ENCODE data around the gene GORAB.

The GORAB gene

DNA sequence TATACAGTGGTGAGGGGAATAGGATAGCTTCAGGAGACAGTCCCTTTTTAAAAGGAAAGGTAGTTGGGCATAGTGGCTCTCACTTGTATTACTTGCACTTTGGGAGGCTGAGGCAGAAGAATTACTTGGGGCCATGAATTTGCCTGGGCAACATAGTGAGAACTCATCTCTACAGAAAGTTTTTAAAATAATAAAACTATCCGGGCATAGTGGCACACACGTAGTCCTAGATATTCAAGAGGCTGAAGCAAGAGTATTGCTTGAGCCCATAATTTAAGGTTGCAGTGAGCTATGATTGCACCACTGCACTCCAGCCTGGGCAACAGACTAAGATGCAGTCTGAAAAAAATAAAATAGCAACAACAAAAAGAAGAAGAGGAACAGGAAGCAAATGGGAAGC is 27.2 kb downstream of the GORAB start:
- no peak overlapping the region for H3K27ac ChIP-seq (ENCODE audit: low read depth in 2 of 2, low read length in 2 of 2)
- no peak overlapping the region for H3K4me3 ChIP-seq (ENCODE audit: low read length in 2 of 2)
- no peak overlapping the region for H3K9ac ChIP-seq (ENCODE audit: low read depth in 1 of 2, low read length in 2 of 2)
- H3K27me3 ChIP-seq (ENCODE audit: control insufficient read depth in 2 of 2, insufficient read depth in 2 of 2, low read length in 2 of 2) = no peaks in the 10 kb centered on the region
- H3K36me3 ChIP-seq (ENCODE audit: control insufficient read depth in 2 of 2, insufficient read depth in 2 of 2, low read length in 2 of 2) = no peaks in the 10 kb centered on the region
- peaks cover 0 to 4% of the 10 kb centered on the region in 2 donors for H3K4me1 ChIP-seq (ENCODE audit: control insufficient read depth in 2 of 2, insufficient read depth in 2 of 2, low read length in 2 of 2)
- H3K9me3 ChIP-seq (ENCODE audit: control insufficient read depth in 2 of 2, low read length in 2 of 2) = no peaks in the 10 kb centered on the region

DNA sequence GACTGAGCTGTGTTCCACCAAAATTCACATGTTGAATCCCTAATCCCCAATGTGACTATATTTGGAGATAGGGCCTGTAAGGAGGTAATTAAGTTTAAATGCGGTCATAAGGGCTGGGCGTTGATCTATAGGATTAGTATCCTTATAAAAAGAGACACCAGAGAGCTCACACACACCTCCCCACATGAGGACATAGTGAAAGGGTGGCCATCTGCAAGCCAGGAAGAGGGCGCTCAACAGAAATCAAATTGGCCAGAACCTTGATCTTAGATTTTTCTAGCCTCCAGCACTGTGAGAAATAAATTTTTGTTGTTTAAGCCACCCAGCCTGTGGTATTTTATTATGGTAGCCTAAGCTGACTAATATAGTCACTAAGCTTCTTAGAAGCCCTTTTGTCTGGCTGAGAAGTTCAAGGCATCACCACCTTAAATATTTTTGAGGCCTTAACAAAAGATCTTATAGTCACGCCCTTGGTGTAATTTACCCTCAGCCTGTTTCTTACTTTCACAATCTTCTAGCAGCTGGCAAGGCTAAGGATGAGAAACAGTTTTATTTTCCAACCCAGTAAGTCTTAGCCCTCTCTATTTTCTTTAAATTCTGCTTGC is 28.8 kb downstream of the GORAB start:
- Histone ChIP-seq H3K9ac (ENCODE audit: low read depth in 1 of 2, low read length in 2 of 2) (no peak overlapping the region), H3K36me3 (ENCODE audit: control insufficient read depth in 2 of 2, insufficient read depth in 2 of 2, low read length in 2 of 2) (no peaks in the 10 kb centered on the region), H3K27ac (ENCODE audit: low read depth in 2 of 2, low read length in 2 of 2) (no peak overlapping the region), H3K9me3 (ENCODE audit: control insufficient read depth in 2 of 2, low read length in 2 of 2) (no peaks in the 10 kb centered on the region), H3K4me3 (ENCODE audit: low read length in 2 of 2) (no peak overlapping the region), H3K27me3 (ENCODE audit: control insufficient read depth in 2 of 2, insufficient read depth in 2 of 2, low read length in 2 of 2) (no peaks in the 10 kb centered on the region), H3K4me1 (ENCODE audit: control insufficient read depth in 2 of 2, insufficient read depth in 2 of 2, low read length in 2 of 2) (peaks cover 0 to 4% of the 10 kb centered on the region in 2 donors)

DNA sequence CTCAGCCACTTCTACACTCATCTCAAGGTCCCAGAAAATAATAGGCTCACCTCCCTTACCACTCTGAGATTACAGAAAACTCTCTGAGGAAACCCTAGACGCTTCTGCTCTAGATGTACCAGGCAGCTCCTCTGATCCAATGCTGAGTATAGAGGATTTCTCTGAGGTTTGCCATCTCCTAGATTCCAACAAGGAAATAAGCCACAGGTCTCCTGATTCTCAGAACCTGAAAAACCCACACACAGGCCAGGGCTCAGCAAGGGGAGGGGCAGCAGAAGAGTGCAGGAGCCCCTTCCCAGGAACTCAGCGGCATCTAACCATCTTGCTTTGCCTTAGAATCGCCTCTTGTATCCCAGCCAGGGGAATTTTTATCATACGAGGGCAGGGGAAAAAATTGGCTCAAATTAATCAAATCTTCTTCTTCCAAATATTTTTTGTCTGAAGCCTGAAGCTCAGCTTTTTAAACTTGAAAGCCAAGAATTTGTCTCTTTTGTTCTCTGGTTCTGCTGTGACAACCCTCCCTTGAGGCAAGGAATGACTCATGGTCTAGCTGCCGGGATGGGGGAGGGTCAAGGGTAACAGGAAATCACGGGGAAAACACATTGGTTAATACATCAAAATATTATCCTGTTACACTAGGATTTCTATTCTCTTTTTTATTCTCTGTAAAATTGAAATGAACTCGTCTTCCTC is 30.8 kb downstream of the GORAB start:
- H3K4me3 ChIP-seq (ENCODE audit: low read length in 2 of 2) = no peak overlapping the region
- no peak overlapping the region for H3K27ac ChIP-seq (ENCODE audit: low read depth in 2 of 2, low read length in 2 of 2)
- H3K9me3 ChIP-seq (ENCODE audit: control insufficient read depth in 2 of 2, low read length in 2 of 2) = no peaks in the 10 kb centered on the region
- H3K9ac ChIP-seq (ENCODE audit: low read depth in 1 of 2, low read length in 2 of 2) = no peak overlapping the region
- H3K36me3 ChIP-seq (ENCODE audit: control insufficient read depth in 2 of 2, insufficient read depth in 2 of 2, low read length in 2 of 2) = no peaks in the 10 kb centered on the region
- H3K4me1 ChIP-seq (ENCODE audit: control insufficient read depth in 2 of 2, insufficient read depth in 2 of 2, low read length in 2 of 2) = peaks cover 0 to under 1% of the 10 kb centered on the region in 2 donors
- no peaks in the 10 kb centered on the region for H3K27me3 ChIP-seq (ENCODE audit: control insufficient read depth in 2 of 2, insufficient read depth in 2 of 2, low read length in 2 of 2)

DNA sequence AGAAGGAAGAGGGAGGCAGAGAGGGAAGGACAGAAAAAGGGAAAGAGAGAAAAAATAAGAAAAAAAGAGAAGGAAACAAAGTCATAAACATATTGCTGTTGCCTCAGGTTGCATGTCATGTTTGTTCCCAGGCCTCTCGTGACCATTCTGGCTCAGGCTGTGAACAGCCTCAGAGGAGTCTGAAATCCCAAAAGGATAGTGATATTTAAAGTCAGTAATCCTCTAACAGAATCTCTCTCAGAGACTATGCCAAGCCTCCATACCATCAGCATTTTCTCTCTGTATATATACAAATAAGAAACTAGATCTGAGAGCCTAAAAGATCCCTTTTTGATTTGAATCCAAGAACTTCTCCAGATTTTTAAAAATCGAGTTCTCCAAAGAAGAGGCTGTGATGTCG is 35.2 kb downstream of the GORAB start:
- no peaks in the 10 kb centered on the region for H3K27me3 ChIP-seq (ENCODE audit: control insufficient read depth in 2 of 2, insufficient read depth in 2 of 2, low read length in 2 of 2)
- no peak overlapping the region for H3K27ac ChIP-seq (ENCODE audit: low read depth in 2 of 2, low read length in 2 of 2)
- H3K36me3 ChIP-seq (ENCODE audit: control insufficient read depth in 2 of 2, insufficient read depth in 2 of 2, low read length in 2 of 2) = no peaks in the 10 kb centered on the region
- no peaks in the 10 kb centered on the region for H3K4me1 ChIP-seq (ENCODE audit: control insufficient read depth in 2 of 2, insufficient read depth in 2 of 2, low read length in 2 of 2)
- no peaks in the 10 kb centered on the region for H3K9me3 ChIP-seq (ENCODE audit: control insufficient read depth in 2 of 2, low read length in 2 of 2)
- no peak overlapping the region for H3K9ac ChIP-seq (ENCODE audit: low read depth in 1 of 2, low read length in 2 of 2)
- H3K4me3 ChIP-seq (ENCODE audit: low read length in 2 of 2) = no peak overlapping the region

DNA sequence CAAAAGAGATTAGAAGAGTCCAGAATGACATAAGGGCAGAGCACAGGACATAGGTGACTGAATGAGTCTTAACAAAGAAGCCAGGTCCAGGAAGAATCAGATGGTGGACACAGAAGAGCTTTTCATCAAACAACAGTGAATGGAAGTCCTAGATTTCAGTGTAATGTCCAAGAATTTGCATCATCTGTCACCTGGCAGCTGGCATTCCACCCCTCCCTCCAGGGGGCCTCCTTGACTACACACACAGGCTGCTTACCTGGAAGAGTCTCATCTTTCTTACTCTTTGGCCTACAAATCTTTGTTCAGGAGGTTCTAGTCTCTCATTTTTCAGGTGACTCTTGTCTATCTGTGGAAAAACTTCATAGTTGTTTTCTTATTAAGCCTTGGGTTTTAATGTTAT is 36.2 kb downstream of the GORAB start:
- H3K4me3 ChIP-seq (ENCODE audit: low read length in 2 of 2) = no peak overlapping the region
- H3K4me1 ChIP-seq (ENCODE audit: control insufficient read depth in 2 of 2, insufficient read depth in 2 of 2, low read length in 2 of 2) = no peaks in the 10 kb centered on the region
- no peak overlapping the region for H3K9ac ChIP-seq (ENCODE audit: low read depth in 1 of 2, low read length in 2 of 2)
- no peaks in the 10 kb centered on the region for H3K9me3 ChIP-seq (ENCODE audit: control insufficient read depth in 2 of 2, low read length in 2 of 2)
- H3K27ac ChIP-seq (ENCODE audit: low read depth in 2 of 2, low read length in 2 of 2) = no peak overlapping the region
- no peaks in the 10 kb centered on the region for H3K27me3 ChIP-seq (ENCODE audit: control insufficient read depth in 2 of 2, insufficient read depth in 2 of 2, low read length in 2 of 2)
- H3K36me3 ChIP-seq (ENCODE audit: control insufficient read depth in 2 of 2, insufficient read depth in 2 of 2, low read length in 2 of 2) = no peaks in the 10 kb centered on the region

DNA sequence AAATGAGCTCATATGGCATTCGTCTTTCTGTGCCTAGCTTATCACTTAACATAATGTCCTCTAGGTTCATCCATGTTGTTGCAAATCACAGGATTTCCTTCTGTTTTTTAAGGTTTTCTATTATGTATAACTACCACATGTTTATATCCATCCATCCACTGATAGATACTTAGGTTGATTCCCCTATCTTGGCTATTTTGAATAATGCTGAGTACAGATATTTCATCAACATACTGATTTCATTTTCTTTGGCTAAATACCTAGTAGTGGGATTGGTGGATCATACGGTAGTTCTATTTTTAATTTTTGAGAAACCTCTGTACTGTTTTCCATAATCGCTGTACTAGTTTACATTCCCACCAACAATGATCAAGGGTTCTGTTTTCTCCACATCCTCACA is 45.0 kb downstream of the GORAB start:
- Histone ChIP-seq H3K27ac (ENCODE audit: low read depth in 2 of 2, low read length in 2 of 2) (no peak overlapping the region), H3K9ac (ENCODE audit: low read depth in 1 of 2, low read length in 2 of 2) (no peak overlapping the region), H3K9me3 (ENCODE audit: control insufficient read depth in 2 of 2, low read length in 2 of 2) (no peaks in the 10 kb centered on the region), H3K4me3 (ENCODE audit: low read length in 2 of 2) (no peak overlapping the region), H3K36me3 (ENCODE audit: control insufficient read depth in 2 of 2, insufficient read depth in 2 of 2, low read length in 2 of 2) (no peaks in the 10 kb centered on the region), H3K4me1 (ENCODE audit: control insufficient read depth in 2 of 2, insufficient read depth in 2 of 2, low read length in 2 of 2) (no peaks in the 10 kb centered on the region), H3K27me3 (ENCODE audit: control insufficient read depth in 2 of 2, insufficient read depth in 2 of 2, low read length in 2 of 2) (no peaks in the 10 kb centered on the region)

DNA sequence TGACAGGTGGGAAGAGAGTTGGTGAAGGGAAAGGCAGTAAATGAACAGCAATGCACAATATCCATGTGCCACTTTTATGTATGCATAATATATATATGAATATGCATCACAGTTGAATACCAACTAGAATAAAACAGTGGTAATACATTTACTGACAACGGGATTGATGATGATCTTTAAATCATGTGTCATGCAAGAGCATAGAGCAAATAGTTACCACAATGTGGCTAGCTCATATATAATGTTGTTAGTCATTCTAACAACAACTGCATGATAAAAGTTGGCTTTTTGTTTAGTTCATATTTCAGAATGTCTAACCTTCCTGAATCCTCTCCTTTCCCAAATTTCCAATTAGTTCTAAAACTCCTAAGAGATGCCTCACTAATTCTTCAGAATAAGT is 46.4 kb downstream of the GORAB start:
- H3K4me1 ChIP-seq (ENCODE audit: control insufficient read depth in 2 of 2, insufficient read depth in 2 of 2, low read length in 2 of 2) = no peaks in the 10 kb centered on the region
- no peaks in the 10 kb centered on the region for H3K27me3 ChIP-seq (ENCODE audit: control insufficient read depth in 2 of 2, insufficient read depth in 2 of 2, low read length in 2 of 2)
- no peaks in the 10 kb centered on the region for H3K36me3 ChIP-seq (ENCODE audit: control insufficient read depth in 2 of 2, insufficient read depth in 2 of 2, low read length in 2 of 2)
- no peaks in the 10 kb centered on the region for H3K9me3 ChIP-seq (ENCODE audit: control insufficient read depth in 2 of 2, low read length in 2 of 2)
- no peak overlapping the region for H3K27ac ChIP-seq (ENCODE audit: low read depth in 2 of 2, low read length in 2 of 2)
- no peak overlapping the region for H3K9ac ChIP-seq (ENCODE audit: low read depth in 1 of 2, low read length in 2 of 2)
- H3K4me3 ChIP-seq (ENCODE audit: low read length in 2 of 2) = no peak overlapping the region

DNA sequence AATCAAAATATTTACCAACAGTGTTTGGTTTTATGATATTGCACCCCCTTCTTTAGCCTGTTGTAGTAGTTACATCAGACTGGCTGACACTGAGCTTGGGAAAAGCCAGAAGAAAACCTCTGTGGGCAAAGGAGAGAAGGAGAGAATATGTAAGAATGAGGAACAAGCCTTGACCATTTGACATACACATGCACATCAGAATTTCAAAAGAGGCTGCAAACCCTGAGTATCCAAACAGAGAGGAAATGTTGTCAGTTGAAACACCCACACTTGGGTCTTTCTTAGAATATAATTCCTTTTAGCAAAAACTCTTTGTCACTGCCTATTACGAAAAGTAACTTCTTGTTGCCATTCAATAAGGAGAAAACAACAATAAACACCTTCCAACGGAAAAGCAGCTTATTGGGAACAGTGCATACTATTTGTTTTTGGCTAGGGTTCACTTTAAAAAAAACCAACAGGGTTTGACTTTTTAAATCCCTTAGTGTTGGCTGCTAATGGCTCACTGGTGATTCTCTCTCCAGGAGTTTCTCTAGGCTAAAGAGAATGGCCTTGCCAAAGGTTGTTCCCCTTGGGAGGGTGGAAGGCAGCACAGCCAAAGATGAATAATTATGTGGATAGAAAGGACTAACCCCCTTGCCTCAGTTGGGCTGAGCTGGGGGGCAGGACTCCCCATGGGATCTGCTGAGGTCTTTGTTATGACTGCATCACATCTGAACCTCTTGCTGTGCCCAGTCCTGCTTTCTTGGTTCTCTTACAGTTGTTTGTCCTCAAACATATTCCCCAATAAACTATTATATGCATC is 48.9 kb downstream of the GORAB start:
- Histone ChIP-seq H3K27ac (ENCODE audit: low read depth in 2 of 2, low read length in 2 of 2) (no peak overlapping the region), H3K4me3 (ENCODE audit: low read length in 2 of 2) (no peak overlapping the region), H3K4me1 (ENCODE audit: control insufficient read depth in 2 of 2, insufficient read depth in 2 of 2, low read length in 2 of 2) (peaks cover 0 to 2% of the 10 kb centered on the region in 2 donors), H3K27me3 (ENCODE audit: control insufficient read depth in 2 of 2, insufficient read depth in 2 of 2, low read length in 2 of 2) (no peaks in the 10 kb centered on the region), H3K9me3 (ENCODE audit: control insufficient read depth in 2 of 2, low read length in 2 of 2) (no peaks in the 10 kb centered on the region), H3K9ac (ENCODE audit: low read depth in 1 of 2, low read length in 2 of 2) (no peak overlapping the region), H3K36me3 (ENCODE audit: control insufficient read depth in 2 of 2, insufficient read depth in 2 of 2, low read length in 2 of 2) (no peaks in the 10 kb centered on the region)

DNA sequence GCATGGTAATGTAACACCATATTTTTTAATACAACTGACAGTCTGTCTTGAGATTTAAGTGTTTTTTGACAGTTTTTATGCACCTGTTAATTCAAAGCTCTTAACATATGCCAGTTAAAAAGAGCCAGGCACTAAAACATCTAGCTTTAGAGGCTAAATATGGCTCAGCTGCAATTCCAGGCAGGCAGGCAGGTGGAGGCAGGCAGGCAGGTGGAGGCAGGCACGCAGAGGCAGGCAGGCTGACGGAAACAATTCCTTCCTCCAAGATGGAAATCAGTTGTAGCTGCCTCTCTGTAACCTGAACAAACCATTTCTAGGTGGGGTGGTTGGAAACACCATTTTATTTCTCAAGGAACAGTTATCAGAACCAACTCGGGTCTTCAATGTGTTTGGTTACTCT is 51.2 kb downstream of the GORAB start:
- no peaks in the 10 kb centered on the region for H3K27me3 ChIP-seq (ENCODE audit: control insufficient read depth in 2 of 2, insufficient read depth in 2 of 2, low read length in 2 of 2)
- no peak overlapping the region for H3K27ac ChIP-seq (ENCODE audit: low read depth in 2 of 2, low read length in 2 of 2)
- no peaks in the 10 kb centered on the region for H3K36me3 ChIP-seq (ENCODE audit: control insufficient read depth in 2 of 2, insufficient read depth in 2 of 2, low read length in 2 of 2)
- H3K4me3 ChIP-seq (ENCODE audit: low read length in 2 of 2) = no peak overlapping the region
- peaks cover 3 to 5% of the 10 kb centered on the region in 2 donors for H3K4me1 ChIP-seq (ENCODE audit: control insufficient read depth in 2 of 2, insufficient read depth in 2 of 2, low read length in 2 of 2)
- H3K9ac ChIP-seq (ENCODE audit: low read depth in 1 of 2, low read length in 2 of 2) = no peak overlapping the region
- H3K9me3 ChIP-seq (ENCODE audit: control insufficient read depth in 2 of 2, low read length in 2 of 2) = no peaks in the 10 kb centered on the region
